MCF 10A (cell line): ENCODE data around the gene TIMM17B. TPM values are rescaled to one million over a fixed set of nuclear protein-coding genes. Genes with fewer than 3 reads are reported as not detected.
A peak's percentile ranks its signal among the peaks of the same experiment; 100 is the strongest.

Source experiments
- BruUV-seq: library from RNA; stranded (reverse); fragments of 400-500 nt; replicated peaks from 2 replicates; lab custom pipeline; 2021; lab: Mats Ljungman, UMichigan
- CTCF ChIA-PET: fragments of 300-600 bp; sonication (Branson Sonifier 250); formaldehyde crosslinking; extraction: SDS; loops from one replicate; lab custom pipeline; 2021; ENCODE audit warnings: antibody characterized with exemption, inconsistent platforms; lab: Yijun Ruan, JAX
- POLR2A ChIA-PET: fragments of 300-600, 350-650 bp; sonication (Branson Sonifier 250); formaldehyde crosslinking; extraction: SDS; loops from one replicate; lab custom pipeline; 2020; ENCODE audit warnings: antibody characterized with exemption, inconsistent platforms; lab: Yijun Ruan, JAX
- DNase-seq: peaks from one replicate; pipeline ENCODE4 v3.0.0-alpha.2; 2018; ENCODE audit not compliant: unreplicated experiment
- H3K27ac Mint-ChIP-seq: one replicate; pipeline ENCODE4 v1.8.0; 2022; ENCODE audit warnings: mild to moderate bottlenecking, low read depth, mixed read lengths; ENCODE audit not compliant: unreplicated experiment
- H3K27me3 Mint-ChIP-seq: one replicate; pipeline ENCODE4 v1.8.0; 2022; ENCODE audit warnings: mixed read lengths; ENCODE audit not compliant: insufficient read depth, unreplicated experiment
- H3K36me3 Mint-ChIP-seq: one replicate; pipeline ENCODE4 v1.8.0; 2022; ENCODE audit warnings: mild to moderate bottlenecking, moderate library complexity, mixed read lengths; ENCODE audit not compliant: insufficient read depth, unreplicated experiment
- H3K4me1 Mint-ChIP-seq: one replicate; pipeline ENCODE4 v1.8.0; 2022; ENCODE audit warnings: mixed read lengths; ENCODE audit not compliant: insufficient read depth, unreplicated experiment
- H3K4me3 Mint-ChIP-seq: one replicate; pipeline ENCODE4 v1.8.0; 2022; ENCODE audit warnings: mild to moderate bottlenecking, moderate library complexity, mixed read lengths; ENCODE audit not compliant: unreplicated experiment
- H3K9me3 Mint-ChIP-seq: one replicate; pipeline ENCODE4 v1.8.0; 2022; ENCODE audit warnings: mixed read lengths; ENCODE audit not compliant: unreplicated experiment
- CTCF ChIP-seq: fragments of 200-600 bp; IDR thresholded peaks from one replicate; pipeline ENCODE4 v1.8.0; 2022; ENCODE audit warnings: antibody characterized with exemption, mild to moderate bottlenecking; ENCODE audit not compliant: unreplicated experiment
- intact Hi-C: fragments of 100-400 bp; cut with micrococcal nuclease; formaldehyde crosslinking; loops from 2 replicates; pipeline ENCODE4 v1.14.1; 2022
- total RNA-seq: library from RNA; stranded (reverse); gene quantifications from 2 replicates; pipeline ENCODE4 v1.2.3, GENCODE V29; 2022

The TIMM17B gene
- total RNA-seq, 1 experiment from 2014 or later = 73.7 TPM

GRCh38 chrX:48899078-48899410, 1.5 kb upstream of the TIMM17B start:
- H3K27ac Mint-ChIP-seq = peak overlapping the region; percentile 96
- H3K27me3 Mint-ChIP-seq = no peaks in the 10 kb centered on the region
- H3K36me3 Mint-ChIP-seq = peaks cover 28% of the 10 kb centered on the region
- H3K9me3 Mint-ChIP-seq = peaks cover 7% of the 10 kb centered on the region
- ChIA-PET CTCF (interaction anchor here (0.6 to 1.1 kb wide), 2 partner anchors 17 to 46 kb away, joined by 3 read pairs; no protein-coding TSS in a partner anchor), POLR2A (interaction anchor here (0.6 to 3.9 kb wide), 4 partner anchors 12 to 268 kb away, joined by 3 to 57 read pairs (median 10); partner anchors contain the start of genes HDAC6 and SLC35A2)
- no TSS peak for BruUV-seq
- H3K4me3 Mint-ChIP-seq = peak overlapping the region; percentile 82
- DNase-seq = no peak
- intact Hi-C loops = no loop called here
- TF ChIP-seq CTCF = no peak
- no peaks in the 10 kb centered on the region for H3K4me1 Mint-ChIP-seq

GRCh38 chrX:48897157-48897624, 377 bp downstream of the TIMM17B start:
- ChIA-PET POLR2A (interaction anchor here (0.7 to 3.9 kb wide), 15 partner anchors 8 to 323 kb away, joined by 3 to 57 read pairs (median 5); partner anchors contain the start of genes HDAC6, OTUD5, RBM3 and SLC35A2), CTCF (interaction anchor here (0.6 to 1.4 kb wide), 5 partner anchors 15 to 176 kb away, joined by 3 to 6 read pairs (median 3); partner anchors contain the start of gene SLC35A2)
- no peaks in the 10 kb centered on the region for H3K27me3 Mint-ChIP-seq
- no peaks in the 10 kb centered on the region for H3K4me1 Mint-ChIP-seq
- peaks cover 7% of the 10 kb centered on the region for H3K9me3 Mint-ChIP-seq
- H3K27ac Mint-ChIP-seq = peak overlapping the region; percentile 96
- peak; percentile 78 for DNase-seq
- TF ChIP-seq CTCF = no peak
- intact Hi-C loops = no loop called here
- H3K36me3 Mint-ChIP-seq = peaks cover 25% of the 10 kb centered on the region
- H3K4me3 Mint-ChIP-seq = peak overlapping the region; percentile 82
- TSS peak; percentile 24 for BruUV-seq

- peaks cover 20% of the 10 kb centered on the region for H3K36me3 Mint-ChIP-seq
- no peaks in the 10 kb centered on the region for H3K4me1 Mint-ChIP-seq
- no peak for DNase-seq
- peaks cover 7% of the 10 kb centered on the region for H3K9me3 Mint-ChIP-seq
- ChIA-PET CTCF (interaction anchor here (0.6 to 1.4 kb wide), 4 partner anchors 19 to 176 kb away, joined by 3 to 7 read pairs (median 3); no protein-coding TSS in a partner anchor), POLR2A (interaction anchor here (0.9 to 3.9 kb wide), 7 partner anchors 9 to 159 kb away, joined by 3 to 57 read pairs (median 4); partner anchors contain the start of genes HDAC6, OTUD5 and SLC35A2)
- H3K27ac Mint-ChIP-seq = peak overlapping the region; percentile 96
- no peaks in the 10 kb centered on the region for H3K27me3 Mint-ChIP-seq
- TF ChIP-seq CTCF = no peak
- no TSS peak for BruUV-seq
- intact Hi-C loops = no loop called here
- peak overlapping the region; percentile 82 for H3K4me3 Mint-ChIP-seq
These were observed 957 bp downstream of the TIMM17B start for GRCh38 chrX:48896611-48897011.

GRCh38 chrX:48894891-48895290, 2.7 kb downstream of the TIMM17B start:
- Mint-ChIP-seq H3K27ac (no peak overlapping the region), H3K4me3 (peak overlapping the region; percentile 28), H3K4me1 (peaks cover 7% of the 10 kb centered on the region), H3K9me3 (peaks cover 20% of the 10 kb centered on the region), H3K36me3 (peaks cover 12% of the 10 kb centered on the region), H3K27me3 (no peaks in the 10 kb centered on the region)
- CTCF ChIA-PET = interaction anchor here (0.6 to 0.8 kb wide), 2 partner anchors 51 to 295 kb away, joined by 3 read pairs; no protein-coding TSS in a partner anchor
- POLR2A ChIA-PET = no interaction called here
- intact Hi-C loops = no loop called here
- BruUV-seq = no TSS peak
- no peak for TF ChIP-seq CTCF
- no peak for DNase-seq
